HG03045 (cell line): ENCODE data around the gene FBXW11.

Experiments
- ATAC-seq: cut with Tn5 transposase; IDR thresholded peaks from one replicate; pipeline ENCODE4 v1.9.1; 2021; ENCODE audit warnings: mild to moderate bottlenecking, moderate library complexity; ENCODE audit not compliant: unreplicated experiment

FBXW11 gene

DNA sequence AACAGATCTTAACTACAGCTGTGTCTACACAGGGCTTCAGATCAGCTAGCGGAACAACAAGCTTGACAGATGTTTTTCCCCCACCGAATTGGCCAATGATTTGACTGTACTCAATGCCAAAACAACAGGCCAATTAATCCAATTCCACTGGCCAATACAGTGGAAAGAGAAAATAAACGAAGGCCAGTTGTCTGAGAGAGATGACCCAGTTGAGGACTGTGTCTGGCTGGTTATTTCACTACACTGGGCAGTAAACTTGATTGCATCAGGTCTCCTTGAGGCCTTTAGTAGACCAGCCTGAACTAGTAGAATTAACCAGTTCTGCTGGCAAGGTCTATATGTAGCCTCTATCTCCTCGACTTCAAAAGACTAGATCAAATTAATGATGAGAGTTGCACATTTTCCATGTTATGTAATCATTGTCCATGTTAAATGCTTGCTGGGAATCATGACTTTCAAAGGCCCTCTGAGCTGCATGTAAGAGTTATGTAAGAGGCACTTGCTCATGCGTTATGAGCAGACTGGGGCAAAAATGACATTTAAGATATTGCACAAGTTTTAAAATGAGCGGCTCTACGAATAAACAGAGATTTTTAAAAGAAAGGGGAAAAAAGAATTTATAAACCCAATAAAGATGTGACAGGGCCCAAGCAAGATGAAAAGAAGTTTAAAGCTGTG lies 192.5 kb downstream of the FBXW11 start:
- no peak for ATAC-seq

DNA sequence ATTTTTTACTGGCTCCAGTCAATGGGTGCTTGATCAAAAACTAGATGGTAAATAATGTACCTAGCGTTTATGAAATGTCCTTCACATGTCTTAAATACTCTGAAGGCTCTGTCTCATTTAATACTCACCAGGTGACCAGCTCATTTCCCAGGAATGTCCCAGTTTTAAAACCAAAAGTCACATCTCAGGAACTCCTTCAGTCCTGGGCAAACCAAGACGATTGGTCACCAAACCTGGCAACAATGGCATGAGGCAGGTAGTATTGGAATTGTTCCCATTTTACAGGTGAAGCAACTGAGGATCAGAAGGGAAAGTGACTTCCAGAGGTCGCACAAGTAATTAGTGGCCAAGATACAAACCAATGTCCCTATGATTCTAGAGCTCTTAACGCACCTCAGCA lies 193.2 kb downstream of the FBXW11 start:
- ATAC-seq, result no peak
